ENCODE data around the gene MRPL10.

Gene MRPL10

DNA sequence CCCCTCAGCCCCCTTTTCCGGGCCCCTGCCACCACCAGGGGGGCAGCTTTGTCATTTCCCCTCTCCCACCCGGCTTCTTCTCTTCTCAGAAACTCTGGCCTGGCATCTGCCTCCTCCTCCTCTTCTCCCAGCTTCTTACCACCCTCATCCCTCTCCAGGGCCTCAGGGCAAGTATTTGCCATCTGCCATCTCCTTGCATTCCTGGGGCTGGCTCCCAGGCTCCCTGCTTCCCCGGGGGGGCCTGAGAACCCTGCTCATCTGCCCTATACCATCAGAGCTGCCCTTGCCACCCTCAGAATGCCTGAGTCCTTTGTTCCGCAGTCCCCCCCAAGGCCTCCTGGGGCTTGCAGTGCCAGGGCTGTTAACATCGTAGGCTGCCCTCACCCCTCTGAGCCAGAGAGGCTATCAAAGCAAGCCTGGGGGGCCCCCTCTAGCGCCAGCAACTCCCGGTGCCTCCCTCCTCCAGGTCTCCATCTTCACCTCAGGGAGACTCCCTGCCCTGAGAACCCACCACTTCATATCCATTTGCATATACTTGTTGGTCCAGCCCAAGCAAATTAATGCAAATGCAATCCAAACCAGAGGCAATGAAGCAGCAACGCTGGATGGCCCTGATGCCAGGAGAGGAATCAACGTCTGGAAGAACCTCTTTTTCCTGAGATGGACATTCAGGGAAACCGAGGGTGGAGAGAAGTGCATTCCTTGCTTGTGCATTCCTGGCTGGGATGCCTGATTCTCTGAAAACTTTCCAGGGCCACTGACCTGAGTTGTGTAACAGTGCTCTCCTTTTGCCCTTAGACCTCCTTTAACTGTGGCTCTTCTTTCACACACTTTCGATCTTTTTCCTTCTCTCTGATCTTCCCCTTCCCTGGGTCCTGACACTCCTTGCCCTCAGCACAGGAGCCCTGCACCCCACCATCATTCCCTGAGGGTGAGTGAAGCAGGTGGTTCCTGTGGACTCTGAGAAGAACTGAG, 44.0 kb upstream of the MRPL10 start:
- H3K4me3 ChIP-seq (ENCODE audit: low read depth, low read length): no peak overlapping the region
- TF ChIP-seq, protein P1, sequence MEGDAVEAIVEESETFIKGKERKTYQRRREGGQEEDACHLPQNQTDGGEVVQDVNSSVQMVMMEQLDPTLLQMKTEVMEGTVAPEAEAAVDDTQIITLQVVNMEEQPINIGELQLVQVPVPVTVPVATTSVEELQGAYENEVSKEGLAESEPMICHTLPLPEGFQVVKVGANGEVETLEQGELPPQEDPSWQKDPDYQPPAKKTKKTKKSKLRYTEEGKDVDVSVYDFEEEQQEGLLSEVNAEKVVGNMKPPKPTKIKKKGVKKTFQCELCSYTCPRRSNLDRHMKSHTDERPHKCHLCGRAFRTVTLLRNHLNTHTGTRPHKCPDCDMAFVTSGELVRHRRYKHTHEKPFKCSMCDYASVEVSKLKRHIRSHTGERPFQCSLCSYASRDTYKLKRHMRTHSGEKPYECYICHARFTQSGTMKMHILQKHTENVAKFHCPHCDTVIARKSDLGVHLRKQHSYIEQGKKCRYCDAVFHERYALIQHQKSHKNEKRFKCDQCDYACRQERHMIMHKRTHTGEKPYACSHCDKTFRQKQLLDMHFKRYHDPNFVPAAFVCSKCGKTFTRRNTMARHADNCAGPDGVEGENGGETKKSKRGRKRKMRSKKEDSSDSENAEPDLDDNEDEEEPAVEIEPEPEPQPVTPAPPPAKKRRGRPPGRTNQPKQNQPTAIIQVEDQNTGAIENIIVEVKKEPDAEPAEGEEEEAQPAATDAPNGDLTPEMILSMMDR (IDR thresholded peaks at IDR 0.05; ENCODE audit: low read depth, low read length, missing control alignments): no peak
- DNase-seq (ENCODE audit: low read depth): no peak

DNA sequence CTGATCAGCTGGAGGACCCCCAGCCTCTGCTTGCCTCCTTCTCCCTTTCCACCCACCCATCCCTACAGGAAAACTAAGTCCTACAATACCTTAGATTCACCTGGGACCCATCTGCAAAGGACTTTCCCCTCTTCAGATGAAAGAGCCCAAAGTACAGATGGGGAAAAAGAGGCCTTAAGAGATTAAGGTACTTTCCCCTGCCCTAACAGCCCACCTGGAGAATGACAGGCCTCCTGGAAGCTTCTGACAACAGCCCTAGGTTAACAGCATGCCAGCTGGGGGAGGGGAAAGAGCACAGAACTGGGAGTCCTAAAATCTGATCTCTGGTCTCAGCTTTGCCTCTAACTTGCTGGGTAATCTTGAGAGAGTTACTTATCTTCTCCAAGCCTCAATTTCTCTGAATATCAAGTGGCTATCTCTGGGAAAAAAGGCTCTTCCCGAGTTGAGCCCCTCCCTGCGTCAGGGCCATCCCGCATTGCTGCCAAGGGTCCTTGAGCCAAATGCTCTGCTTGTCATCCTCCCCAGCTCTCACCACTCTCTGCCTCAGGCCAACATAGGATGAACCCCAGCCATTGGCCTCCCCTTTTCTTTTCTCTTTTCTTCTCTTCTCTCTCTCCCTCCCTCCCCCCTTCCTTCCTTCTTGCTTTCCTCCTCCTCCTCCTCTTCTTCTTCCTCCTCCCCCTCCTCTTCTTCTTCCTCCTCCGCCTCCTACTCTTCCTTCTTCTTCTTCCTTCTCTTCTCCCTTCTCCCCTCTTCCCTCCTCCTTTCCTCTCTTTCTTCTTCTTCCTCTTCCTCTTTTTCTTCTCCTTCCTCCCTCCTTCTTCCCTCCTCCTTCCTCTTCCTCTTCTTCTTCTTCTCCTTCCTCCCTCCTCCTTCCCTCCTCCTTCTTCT, 42.1 kb upstream of the MRPL10 start:
- H3K4me3 ChIP-seq (ENCODE audit: low read depth, low read length): no peak overlapping the region
- TF ChIP-seq, protein P1 (IDR thresholded peaks at IDR 0.05; ENCODE audit: low read depth, low read length, missing control alignments): no peak
- DNase-seq (ENCODE audit: low read depth): no peak

DNA sequence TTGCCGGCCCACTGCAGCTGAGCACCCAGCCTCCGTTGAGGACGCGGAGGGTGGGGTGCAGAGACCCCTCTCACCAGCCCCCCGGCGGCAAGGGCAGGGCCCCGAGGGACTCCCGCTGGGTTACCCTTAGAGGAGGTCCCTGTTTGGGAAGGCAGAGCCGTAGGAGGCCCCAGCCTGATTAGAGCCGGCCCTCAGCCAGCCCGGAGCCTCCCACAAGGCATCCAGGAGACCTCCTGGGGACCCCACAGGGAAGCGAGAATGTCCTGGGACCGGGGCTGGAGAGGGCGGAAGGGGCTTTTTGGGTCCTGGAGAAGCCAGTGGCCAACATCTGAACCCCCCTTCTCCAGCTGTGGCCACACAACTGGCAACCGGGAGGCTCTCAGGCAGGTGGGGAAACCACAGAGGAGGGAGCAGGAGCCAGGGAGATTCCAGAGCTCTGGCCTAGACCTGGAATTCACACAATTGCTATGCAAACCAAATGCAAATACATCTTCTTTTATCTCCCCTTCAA, 41.4 kb upstream of the MRPL10 start:
- no peak for DNase-seq (ENCODE audit: low read depth)
- TF ChIP-seq, protein P1 (IDR thresholded peaks at IDR 0.05; ENCODE audit: low read depth, low read length, missing control alignments): no peak
- no peak overlapping the region for H3K4me3 ChIP-seq (ENCODE audit: low read depth, low read length)

DNA sequence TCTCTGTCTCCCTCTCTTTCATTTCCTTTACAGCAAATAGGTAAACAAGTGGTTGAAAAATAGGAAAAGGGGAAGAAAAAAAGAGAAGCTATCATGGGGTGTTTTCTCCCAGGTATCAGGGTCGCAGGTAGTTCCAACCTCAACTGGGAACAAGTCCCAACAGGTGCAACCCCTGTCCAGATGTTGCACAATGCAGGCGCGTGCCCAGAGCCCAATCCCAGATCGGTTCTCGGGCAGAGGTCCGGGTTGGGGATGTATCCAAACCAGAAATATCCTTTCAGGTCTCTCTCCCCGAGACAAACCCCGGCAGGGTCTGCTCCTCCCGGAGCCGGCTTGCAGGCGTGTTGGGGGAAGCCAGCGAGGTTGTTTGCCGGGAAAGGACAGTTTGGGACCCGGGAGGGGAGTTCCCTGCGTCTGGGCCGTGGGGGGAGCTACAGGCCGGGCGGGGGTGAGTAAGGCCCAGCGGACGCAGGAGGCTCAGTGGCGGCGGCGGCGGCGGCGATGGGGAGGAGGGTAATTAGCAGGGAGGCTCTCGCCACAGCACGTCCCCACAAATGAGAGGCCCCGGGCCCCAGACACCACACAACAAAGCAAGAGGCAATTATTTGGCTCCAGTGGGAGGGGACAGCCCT, 40.8 kb upstream of the MRPL10 start:
- TF ChIP-seq, protein P1 (IDR thresholded peaks at IDR 0.05; ENCODE audit: low read depth, low read length, missing control alignments): no peak
- DNase-seq (ENCODE audit: low read depth): no peak
- H3K4me3 ChIP-seq (ENCODE audit: low read depth, low read length): no peak overlapping the region

DNA sequence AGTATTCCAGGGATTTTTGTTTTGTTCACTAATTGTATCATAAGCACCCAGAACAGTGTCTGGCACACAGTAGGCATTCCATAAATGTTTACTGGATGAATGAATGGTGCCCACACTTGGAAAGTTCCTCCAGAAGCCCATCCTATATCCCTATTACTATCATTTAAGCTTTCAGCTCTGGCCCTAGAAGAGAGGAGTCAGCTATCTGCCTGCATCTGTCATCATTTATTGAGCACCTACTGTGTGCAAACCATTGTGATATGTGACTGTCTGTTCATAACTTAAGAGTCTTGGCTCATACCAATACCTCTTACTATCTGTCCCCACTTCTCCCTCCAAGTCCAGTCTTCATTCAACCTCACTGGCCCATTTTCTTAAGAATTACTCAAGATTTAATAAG, 39.7 kb upstream of the MRPL10 start:
- no peak overlapping the region for H3K4me3 ChIP-seq (ENCODE audit: low read depth, low read length)
- TF ChIP-seq, protein P1 (IDR thresholded peaks at IDR 0.05; ENCODE audit: low read depth, low read length, missing control alignments): no peak
- DNase-seq (ENCODE audit: low read depth): no peak

DNA sequence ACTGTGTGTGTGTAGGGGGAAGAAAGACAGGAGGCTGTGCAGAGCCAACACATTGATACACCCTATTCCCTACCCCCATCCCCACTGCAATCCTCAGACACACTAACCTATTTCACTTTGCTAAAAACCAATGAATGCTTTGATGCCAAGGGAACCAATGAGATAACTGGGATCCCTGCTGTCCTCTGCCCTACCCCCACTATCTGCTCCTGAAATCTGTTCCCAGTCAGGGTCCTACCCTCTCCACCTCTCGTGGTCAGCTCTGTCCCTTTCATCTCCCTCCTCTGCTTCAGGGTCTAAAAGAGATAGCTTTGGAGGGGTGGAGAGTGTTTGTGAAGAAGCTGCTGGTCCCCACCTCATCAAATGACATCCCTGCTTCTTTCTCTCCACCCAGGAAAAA, 38.7 kb upstream of the MRPL10 start:
- TF ChIP-seq, protein P1 (IDR thresholded peaks at IDR 0.05; ENCODE audit: low read depth, low read length, missing control alignments): no peak
- DNase-seq (ENCODE audit: low read depth): no peak
- no peak overlapping the region for H3K4me3 ChIP-seq (ENCODE audit: low read depth, low read length)

All from GM12864 (cell line).